HUES64 (cell line): ENCODE data around the gene CANX.

Source experiments
- H3K27ac ChIP-seq: 2 replicates; pipeline ENCODE4 v1.7.0; 2013; ENCODE audit warnings: low read depth, low read length, inconsistent platforms
- H3K27me3 ChIP-seq: 2 replicates; pipeline ENCODE4 v1.6.1; 2013; ENCODE audit warnings: mild to moderate bottlenecking, low read length; ENCODE audit not compliant: insufficient read depth
- H3K36me3 ChIP-seq: 2 replicates; pipeline ENCODE4 v1.6.1; 2013; ENCODE audit warnings: mild to moderate bottlenecking, low read length; ENCODE audit not compliant: insufficient read depth
- H3K4me1 ChIP-seq: 2 replicates; pipeline ENCODE4 v1.6.1; 2013; ENCODE audit warnings: mild to moderate bottlenecking, low read length, moderate library complexity; ENCODE audit not compliant: insufficient read depth
- H3K4me3 ChIP-seq: 2 replicates; pipeline ENCODE4 v1.5.1; 2013; ENCODE audit warnings: mild to moderate bottlenecking, low read length, moderate library complexity
- H3K9ac ChIP-seq: 2 replicates; pipeline ENCODE4 v1.6.1; 2013; ENCODE audit warnings: mild to moderate bottlenecking, low read depth, low read length
- H3K9me3 ChIP-seq: 2 replicates; pipeline ENCODE4 v1.6.1; 2013; ENCODE audit warnings: low read depth, low read length; ENCODE audit not compliant: insufficient read depth
- WGBS: fragments of 150-250, 120-280 bp; methylation state at CpG from one replicate; pipeline ENCODE4 v1.1.7; 2013; ENCODE audit warnings: missing lambda C conversion rate; 5-methylcytosine and 5-hydroxymethylcytosine counted together

CANX gene

GRCh38 chr5:179762079-179762780 lies 63.5 kb downstream of the CANX start:
- Histone ChIP-seq H3K9ac (no peak overlapping the region; the same call in 1 of the 2 replicates), H3K4me1 (peaks cover 25% of the 10 kb centered on the region), H3K36me3 (peaks cover 23% of the 10 kb centered on the region), H3K27ac (peak overlapping the region; percentile 60; the same call in 1 of the 2 replicates), H3K27me3 (no peaks in the 10 kb centered on the region), H3K9me3 (no peaks in the 10 kb centered on the region), H3K4me3 (no peak overlapping the region)
- 76% methylated on average over 10 of the region's 10 CpGs for WGBS

DNA sequence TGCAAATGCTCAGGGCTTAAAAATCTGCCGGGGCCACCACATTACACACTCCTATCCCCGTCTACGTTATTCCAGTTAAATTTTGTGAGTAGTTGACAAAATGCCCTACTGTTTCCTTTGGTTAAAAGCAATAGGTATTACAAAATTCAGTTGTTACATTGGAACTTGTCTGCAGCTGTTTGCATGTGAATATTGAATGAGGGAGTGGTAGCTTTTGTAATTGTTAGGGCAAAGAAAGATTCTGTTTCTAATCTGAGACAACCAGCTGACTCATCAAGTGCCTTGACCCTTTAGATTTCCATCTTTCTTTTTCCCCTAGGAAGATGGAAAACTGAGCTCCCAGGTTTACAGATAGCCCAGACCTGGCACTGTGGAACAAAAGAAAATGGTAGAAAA lies 64.0 kb downstream of the CANX start:
- H3K36me3 ChIP-seq: peaks cover 29% of the 10 kb centered on the region
- no peak overlapping the region for H3K4me3 ChIP-seq
- H3K9ac ChIP-seq: no peak overlapping the region; the same call in 1 of the 2 replicates
- H3K9me3 ChIP-seq: no peaks in the 10 kb centered on the region
- 81% methylated on average over 3 of the region's 3 CpGs for WGBS
- no peaks in the 10 kb centered on the region for H3K27me3 ChIP-seq
- H3K4me1 ChIP-seq: peaks cover 25% of the 10 kb centered on the region
- H3K27ac ChIP-seq: peak overlapping the region; percentile 60; the same call in 1 of the 2 replicates

DNA sequence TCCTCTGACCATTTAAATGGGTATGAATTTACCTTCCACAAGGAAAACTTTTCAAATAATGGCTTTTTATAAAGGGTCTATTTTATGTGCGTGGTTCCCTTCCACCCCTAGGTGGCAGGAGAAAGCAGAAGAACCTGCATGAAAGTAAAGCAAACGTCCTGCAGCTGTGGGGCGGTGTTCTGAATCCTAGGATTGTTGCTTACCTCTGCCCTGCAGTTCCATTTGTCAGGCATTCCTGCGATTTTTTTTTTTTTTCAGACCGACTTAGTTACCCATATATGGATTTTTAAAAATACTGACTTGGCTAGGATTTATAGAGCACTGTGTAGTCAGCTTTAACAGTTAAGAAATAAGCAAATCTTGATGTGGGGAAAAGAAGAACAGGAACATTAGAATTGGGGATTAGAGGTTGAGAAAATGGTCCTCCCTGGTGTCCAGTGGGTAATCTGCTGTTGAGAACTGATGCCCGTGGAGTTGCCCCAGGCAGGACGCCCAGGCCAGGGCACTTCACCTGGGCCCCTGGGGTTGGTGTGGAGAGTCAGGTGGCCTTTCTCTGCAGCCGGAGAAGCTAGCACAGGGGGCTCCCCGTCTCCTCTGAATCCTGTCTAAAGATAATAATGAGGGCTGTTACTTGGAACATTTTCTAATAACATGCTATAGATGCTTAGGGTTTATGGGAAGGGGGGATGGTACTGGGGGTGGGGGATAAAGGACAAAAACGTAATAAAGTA lies 64.6 kb downstream of the CANX start:
- Histone ChIP-seq H3K4me3 (no peak overlapping the region), H3K27ac (peak overlapping the region; percentile 60), H3K36me3 (peaks cover 33% of the 10 kb centered on the region), H3K27me3 (no peaks in the 10 kb centered on the region), H3K4me1 (peaks cover 25% of the 10 kb centered on the region), H3K9me3 (no peaks in the 10 kb centered on the region), H3K9ac (no peak overlapping the region)
- WGBS: 50% methylated on average over 8 of the region's 10 CpGs

- H3K27me3 ChIP-seq: no peaks in the 10 kb centered on the region
- no peaks in the 10 kb centered on the region for H3K9me3 ChIP-seq
- H3K9ac ChIP-seq: no peak overlapping the region
- H3K4me1 ChIP-seq: peaks cover 25% of the 10 kb centered on the region
- H3K36me3 ChIP-seq: peaks cover 40% of the 10 kb centered on the region
- 82% methylated on average over 8 of the region's 8 CpGs for WGBS
- no peak overlapping the region for H3K4me3 ChIP-seq
- no peak overlapping the region for H3K27ac ChIP-seq
Observed at GRCh38 chr5:179764056-179764455, 65.3 kb downstream of the CANX start.

- H3K27ac ChIP-seq: peak overlapping the region; percentile 4
- H3K27me3 ChIP-seq: no peaks in the 10 kb centered on the region
- H3K4me1 ChIP-seq: peaks cover 25% of the 10 kb centered on the region
- H3K4me3 ChIP-seq: no peak overlapping the region
- 88% methylated on average over 13 of the region's 13 CpGs for WGBS
- no peaks in the 10 kb centered on the region for H3K9me3 ChIP-seq
- no peak overlapping the region for H3K9ac ChIP-seq
- H3K36me3 ChIP-seq: peaks cover 52% of the 10 kb centered on the region
Observed at GRCh38 chr5:179765400-179765799, 66.6 kb downstream of the CANX start.

- H3K27ac ChIP-seq: peak overlapping the region; percentile 52
Observed at GRCh38 chr5:179766021-179766725, 67.4 kb downstream of the CANX start.

GRCh38 chr5:179766726-179767455 lies 68.1 kb downstream of the CANX start:
- no peaks in the 10 kb centered on the region for H3K27me3 ChIP-seq
- H3K4me3 ChIP-seq: peak overlapping the region; percentile 9; the same call in 1 of the 2 replicates
- H3K9me3 ChIP-seq: no peaks in the 10 kb centered on the region
- H3K9ac ChIP-seq: no peak overlapping the region
- WGBS: 91% methylated on average over 12 of the region's 12 CpGs
- peak overlapping the region; percentile 52 for H3K27ac ChIP-seq
- H3K4me1 ChIP-seq: peaks cover 25% of the 10 kb centered on the region
- H3K36me3 ChIP-seq: peaks cover 67% of the 10 kb centered on the region

More at GRCh38 chr5:179766021-179766725, 67.4 kb downstream of the CANX start:
- peaks cover 25% of the 10 kb centered on the region for H3K4me1 ChIP-seq
- no peaks in the 10 kb centered on the region for H3K9me3 ChIP-seq
- no peak overlapping the region for H3K9ac ChIP-seq
- WGBS: 93% methylated on average over 20 of the region's 20 CpGs
- peaks cover 60% of the 10 kb centered on the region for H3K36me3 ChIP-seq
- H3K27me3 ChIP-seq: no peaks in the 10 kb centered on the region
- H3K4me3 ChIP-seq: peak overlapping the region; percentile 9; the same call in 1 of the 2 replicates

GRCh38 chr5:179767496-179768100 lies 68.8 kb downstream of the CANX start:
- Histone ChIP-seq H3K4me3 (no peak overlapping the region), H3K4me1 (peaks cover 21% of the 10 kb centered on the region), H3K36me3 (peaks cover 74% of the 10 kb centered on the region), H3K9me3 (no peaks in the 10 kb centered on the region), H3K9ac (no peak overlapping the region), H3K27me3 (no peaks in the 10 kb centered on the region), H3K27ac (no peak overlapping the region)
- 95% methylated on average over 8 of the region's 9 CpGs for WGBS

DNA sequence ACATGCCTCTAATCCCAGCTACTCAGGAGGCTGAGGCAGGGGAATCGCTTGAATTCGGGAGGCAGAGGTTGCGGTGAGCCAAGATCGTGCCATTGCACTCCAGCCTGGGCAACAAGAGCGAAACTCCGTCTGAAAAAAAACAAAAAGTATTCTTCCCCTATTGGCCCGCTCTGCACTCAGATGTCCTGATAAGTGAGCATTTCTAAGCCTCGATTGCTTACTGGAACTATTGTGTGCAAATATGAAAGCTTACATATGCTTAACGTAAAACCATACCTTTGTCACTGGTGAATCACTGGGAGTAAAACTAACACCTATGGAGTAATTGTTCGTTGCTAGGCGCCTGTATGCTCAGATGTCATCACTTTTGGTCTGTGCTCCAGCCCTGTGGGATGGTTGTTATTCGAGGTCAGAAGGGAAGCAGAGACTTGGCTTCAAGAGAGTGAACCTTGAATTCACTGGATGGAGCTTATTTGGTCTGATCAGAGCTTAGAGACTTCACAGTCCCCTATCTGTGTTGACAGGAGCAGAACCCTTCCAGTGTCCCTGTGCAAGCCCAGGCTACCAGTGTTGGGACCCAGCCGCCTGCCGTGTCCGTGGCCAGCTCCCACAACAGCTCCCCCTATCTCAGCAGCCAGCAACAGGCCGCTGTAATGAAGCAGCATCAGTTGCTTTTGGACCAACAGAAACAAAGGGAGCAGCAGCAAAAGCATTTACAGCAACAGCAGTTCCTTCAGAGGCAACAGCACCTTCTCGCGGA lies 69.7 kb downstream of the CANX start:
- Histone ChIP-seq H3K36me3 (peaks cover 82% of the 10 kb centered on the region), H3K4me1 (peaks cover 13% of the 10 kb centered on the region), H3K9ac (no peak overlapping the region), H3K27ac (no peak overlapping the region), H3K9me3 (no peaks in the 10 kb centered on the region), H3K27me3 (no peaks in the 10 kb centered on the region), H3K4me3 (no peak overlapping the region)
- 94% methylated on average over 18 of the region's 18 CpGs for WGBS

DNA sequence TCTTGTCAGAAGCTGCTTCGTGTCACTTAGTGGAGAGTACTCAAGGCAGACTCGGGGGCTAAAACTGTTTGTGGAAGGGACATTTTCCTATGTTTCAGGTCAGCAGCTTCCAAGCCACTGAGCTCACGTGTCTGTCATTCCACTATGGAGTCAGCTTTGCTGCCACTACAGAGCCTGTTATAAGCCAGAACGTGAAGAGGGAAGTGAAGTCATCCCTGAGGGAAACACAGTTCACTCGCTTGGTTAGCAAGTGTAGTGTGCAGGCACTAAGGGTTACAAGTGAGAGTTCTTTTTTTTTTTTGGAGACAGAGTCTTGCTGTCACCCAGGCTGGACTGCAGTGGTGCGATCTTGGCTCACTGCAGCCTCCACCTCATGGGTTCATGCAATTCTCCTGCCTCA lies 70.5 kb downstream of the CANX start:
- Histone ChIP-seq H3K27ac (no peak overlapping the region), H3K4me3 (no peak overlapping the region), H3K9ac (no peak overlapping the region), H3K27me3 (no peaks in the 10 kb centered on the region), H3K4me1 (peaks cover 7% of the 10 kb centered on the region; the same call in 1 of the 2 replicates), H3K36me3 (peaks cover 90% of the 10 kb centered on the region), H3K9me3 (no peaks in the 10 kb centered on the region)
- WGBS: 95% methylated on average over 6 of the region's 6 CpGs
